AG09309 (cell line): ENCODE results near the gene UBE2H.

Experiments used
- DNase-seq: peaks from one replicate; pipeline ENCODE4 v3.0.0-alpha.2; 2010; ENCODE audit warnings: low read depth
- H3K4me3 ChIP-seq: 2 replicates; pipeline ENCODE4 v1.5.1; 2011; ENCODE audit warnings: mild to moderate bottlenecking, low read depth, low read length, moderate library complexity; ENCODE audit not compliant: control insufficient read depth
- CTCF ChIP-seq: IDR thresholded peaks from 2 replicates; pipeline ENCODE4 v1.5.1; 2011; ENCODE audit warnings: mild to moderate bottlenecking, low read depth, low read length, inconsistent platforms; ENCODE audit not compliant: insufficient read depth, control insufficient read depth; ENCODE audit errors: missing control alignments

UBE2H gene

DNA sequence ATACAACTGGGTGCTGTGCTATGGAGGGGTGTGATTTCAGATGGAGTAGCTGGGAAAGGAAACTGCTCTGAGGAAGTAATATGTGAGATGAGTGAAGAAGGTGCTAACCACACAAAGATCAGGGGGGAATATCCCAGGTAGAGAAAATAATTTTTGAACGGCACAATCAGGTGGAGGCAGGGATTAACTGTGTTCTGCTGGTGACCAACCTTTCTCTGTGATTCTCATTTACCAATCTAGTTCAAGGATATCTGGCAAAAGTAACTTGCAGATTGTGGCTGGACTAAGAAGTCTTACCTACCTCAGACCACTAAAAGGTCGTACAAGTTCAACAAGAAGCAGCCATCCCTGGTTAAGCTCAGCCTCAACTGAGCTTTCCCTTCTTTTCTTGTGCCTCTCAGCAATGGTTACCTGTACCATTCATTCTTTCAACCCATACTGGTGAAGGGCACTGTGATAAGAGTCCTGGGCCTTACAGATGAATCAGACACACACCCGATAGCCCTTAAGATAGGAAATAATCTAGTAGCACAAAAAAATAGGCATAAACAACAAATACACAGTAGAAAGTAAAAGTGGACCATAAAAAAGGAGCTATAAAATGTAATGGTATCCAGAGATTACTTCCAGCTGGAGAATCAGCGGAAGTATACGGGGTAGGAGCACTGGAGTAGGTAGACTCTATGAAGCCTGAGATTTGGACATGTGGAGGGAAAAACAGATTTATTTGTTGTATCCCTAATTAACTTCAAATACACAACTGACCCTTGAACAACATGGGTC lies 96.6 kb downstream of the UBE2H start:
- no peak for DNase-seq
- TF ChIP-seq CTCF = no peak
- no peak overlapping the region for H3K4me3 ChIP-seq

- no peak overlapping the region for H3K4me3 ChIP-seq
- no peak for TF ChIP-seq CTCF
- DNase-seq = peak; percentile 97
These were observed 97.5 kb downstream of the UBE2H start for GRCh38 chr7:129855234-129855673.

- no peak for DNase-seq
- TF ChIP-seq CTCF = no peak
- H3K4me3 ChIP-seq = no peak overlapping the region
These were observed 98.4 kb downstream of the UBE2H start for GRCh38 chr7:129854401-129854800.

GRCh38 chr7:129853661-129854268 lies 99.0 kb downstream of the UBE2H start:
- DNase-seq = peak; percentile 35
- no peak for TF ChIP-seq CTCF
- no peak overlapping the region for H3K4me3 ChIP-seq

GRCh38 chr7:129851809-129852208 lies 101.0 kb downstream of the UBE2H start:
- TF ChIP-seq CTCF = no peak
- DNase-seq = no peak
- H3K4me3 ChIP-seq = no peak overlapping the region

- DNase-seq = no peak
- H3K4me3 ChIP-seq = no peak overlapping the region
- TF ChIP-seq CTCF = no peak
These were observed 101.6 kb downstream of the UBE2H start for GRCh38 chr7:129851174-129851573.
